Right atrium auricular region (tissue), 2 donors: ENCODE data around the gene PCAT6. TPM values are rescaled to one million over a fixed set of nuclear protein-coding genes. Genes with fewer than 3 reads are reported as not detected.
"Not testable (repeated sequence)": the region's sequence is repeated elsewhere in the genome, so short reads cannot be mapped to it uniquely, and the experiment has no call there.

ENCODE experiments used
- DNase-seq: peaks from one replicate; pipeline ENCODE4 v3.0.0-alpha.2; 2019; ENCODE audit warnings: low spot score
- H3K27ac ChIP-seq, 2 donors: fragments of 200-600 bp; sonication (generic); 1 replicate in 1 of 2; 2 replicates in 1 of 2; pipeline ENCODE4 v1.5.1; 2016 to 2019
- H3K27me3 ChIP-seq, 2 donors: fragments of 200-600 bp; sonication (generic); one replicate each; pipeline versions ENCODE4 v1.5.1 to v1.6.0; 2017 to 2019
- H3K36me3 ChIP-seq: fragments of 200-600 bp; sonication (generic); one replicate; pipeline ENCODE4 v1.5.1; 2016
- H3K4me1 ChIP-seq, 2 donors: fragments of 200-600 bp; sonication (generic); one replicate each; pipeline versions ENCODE4 v1.5.1 to v1.6.0; 2017 to 2019
- H3K4me3 ChIP-seq, 2 donors: fragments of 200-600 bp; sonication (generic); 1 replicate in 1 of 2; 2 replicates in 1 of 2; pipeline ENCODE4 v1.5.1; 2017 to 2019; ENCODE audit warnings: mild to moderate bottlenecking in 1 of 2, moderate library complexity in 1 of 2
- H3K9me3 ChIP-seq, 2 donors: fragments of 200-600 bp; sonication (generic); one replicate each; pipeline ENCODE4 v1.5.1; 2019
- total RNA-seq, 2 donors: library from RNA; depleted of rRNA; stranded (reverse); fragments of >200 nt; gene quantifications; one replicate each; pipeline ENCODE4 v1.1.0, GENCODE V29; 2016
- TF ChIP-seq, protein P1 (sequence below), 2 donors: fragments of 200-600 bp; sonication (generic); IDR thresholded peaks; one replicate each; pipeline ENCODE4 v1.5.1; 2019; ENCODE audit warnings: antibody characterized with exemption in 2 of 2

PCAT6 gene
- total RNA-seq, 2 donors from 2014 or later: not detected

DNA sequence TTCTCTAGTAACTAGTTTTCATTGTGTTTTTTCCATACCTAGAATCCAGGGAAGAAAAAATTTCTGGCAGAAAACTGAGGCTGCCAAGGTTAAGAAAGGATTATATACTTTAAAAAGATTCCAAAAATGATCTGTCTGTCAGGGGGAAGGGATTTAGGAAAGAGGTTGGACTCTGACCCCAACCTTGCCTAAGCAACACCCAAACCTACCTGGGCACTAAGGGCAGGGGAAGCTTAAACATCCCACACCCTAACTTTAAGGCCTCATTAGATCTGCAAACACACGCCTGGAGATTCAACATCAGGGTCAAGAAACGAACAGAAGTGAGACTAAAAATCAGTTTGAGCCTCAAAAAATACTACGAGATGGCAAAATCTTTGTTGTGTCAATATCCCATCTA, 22.0 kb upstream of the PCAT6 start:
- H3K9me3 ChIP-seq: no peaks in the 10 kb centered on the region
- H3K27me3 ChIP-seq: no peaks in the 10 kb centered on the region
- H3K4me3 ChIP-seq: no peak overlapping the region
- H3K36me3 ChIP-seq: no peaks in the 10 kb centered on the region
- H3K27ac ChIP-seq: no peak overlapping the region
- TF ChIP-seq, protein P1, sequence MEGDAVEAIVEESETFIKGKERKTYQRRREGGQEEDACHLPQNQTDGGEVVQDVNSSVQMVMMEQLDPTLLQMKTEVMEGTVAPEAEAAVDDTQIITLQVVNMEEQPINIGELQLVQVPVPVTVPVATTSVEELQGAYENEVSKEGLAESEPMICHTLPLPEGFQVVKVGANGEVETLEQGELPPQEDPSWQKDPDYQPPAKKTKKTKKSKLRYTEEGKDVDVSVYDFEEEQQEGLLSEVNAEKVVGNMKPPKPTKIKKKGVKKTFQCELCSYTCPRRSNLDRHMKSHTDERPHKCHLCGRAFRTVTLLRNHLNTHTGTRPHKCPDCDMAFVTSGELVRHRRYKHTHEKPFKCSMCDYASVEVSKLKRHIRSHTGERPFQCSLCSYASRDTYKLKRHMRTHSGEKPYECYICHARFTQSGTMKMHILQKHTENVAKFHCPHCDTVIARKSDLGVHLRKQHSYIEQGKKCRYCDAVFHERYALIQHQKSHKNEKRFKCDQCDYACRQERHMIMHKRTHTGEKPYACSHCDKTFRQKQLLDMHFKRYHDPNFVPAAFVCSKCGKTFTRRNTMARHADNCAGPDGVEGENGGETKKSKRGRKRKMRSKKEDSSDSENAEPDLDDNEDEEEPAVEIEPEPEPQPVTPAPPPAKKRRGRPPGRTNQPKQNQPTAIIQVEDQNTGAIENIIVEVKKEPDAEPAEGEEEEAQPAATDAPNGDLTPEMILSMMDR (IDR thresholded peaks at IDR 0.05): no peak
- DNase-seq: no peak
- peaks cover 0 to 18% of the 10 kb centered on the region in 2 donors for H3K4me1 ChIP-seq

DNA sequence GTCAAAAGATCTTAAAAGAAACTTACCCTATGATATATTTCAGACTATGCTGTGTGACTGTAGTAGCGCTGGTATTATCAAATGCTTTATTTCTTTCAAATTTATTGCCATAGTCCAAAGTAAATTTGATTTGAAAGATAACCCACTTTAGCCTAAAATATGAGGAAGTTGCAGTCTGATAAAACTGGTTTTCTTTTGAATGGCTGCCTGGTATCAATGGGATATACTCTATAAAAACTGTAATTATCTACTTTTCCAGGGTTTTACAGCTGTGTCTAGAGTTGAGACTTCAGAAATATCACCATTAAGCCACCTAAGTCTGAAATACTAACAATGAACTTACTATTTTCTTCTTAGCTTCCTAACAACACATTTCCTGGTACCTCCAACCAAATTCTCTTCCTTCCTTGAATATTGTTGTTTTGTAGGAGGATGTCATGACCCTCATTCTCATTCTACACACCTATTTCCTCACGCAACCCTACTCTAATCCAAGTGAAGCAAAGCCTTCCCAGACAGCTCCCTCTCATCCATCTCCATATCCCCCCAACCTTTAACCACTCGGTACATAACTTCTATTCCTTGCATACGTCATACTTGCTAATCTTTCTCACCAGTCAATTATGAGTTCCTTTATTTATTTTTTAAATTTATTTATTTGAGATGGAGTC, 19.5 kb upstream of the PCAT6 start:
- H3K36me3 ChIP-seq: no peaks in the 10 kb centered on the region
- peaks cover 0 to 22% of the 10 kb centered on the region in 2 donors for H3K4me1 ChIP-seq
- TF ChIP-seq, protein P1 (IDR thresholded peaks at IDR 0.05): no peak
- DNase-seq: no peak
- no peaks in the 10 kb centered on the region for H3K27me3 ChIP-seq
- no peak overlapping the region for H3K27ac ChIP-seq
- H3K9me3 ChIP-seq: no peaks in the 10 kb centered on the region
- no peak overlapping the region for H3K4me3 ChIP-seq

DNA sequence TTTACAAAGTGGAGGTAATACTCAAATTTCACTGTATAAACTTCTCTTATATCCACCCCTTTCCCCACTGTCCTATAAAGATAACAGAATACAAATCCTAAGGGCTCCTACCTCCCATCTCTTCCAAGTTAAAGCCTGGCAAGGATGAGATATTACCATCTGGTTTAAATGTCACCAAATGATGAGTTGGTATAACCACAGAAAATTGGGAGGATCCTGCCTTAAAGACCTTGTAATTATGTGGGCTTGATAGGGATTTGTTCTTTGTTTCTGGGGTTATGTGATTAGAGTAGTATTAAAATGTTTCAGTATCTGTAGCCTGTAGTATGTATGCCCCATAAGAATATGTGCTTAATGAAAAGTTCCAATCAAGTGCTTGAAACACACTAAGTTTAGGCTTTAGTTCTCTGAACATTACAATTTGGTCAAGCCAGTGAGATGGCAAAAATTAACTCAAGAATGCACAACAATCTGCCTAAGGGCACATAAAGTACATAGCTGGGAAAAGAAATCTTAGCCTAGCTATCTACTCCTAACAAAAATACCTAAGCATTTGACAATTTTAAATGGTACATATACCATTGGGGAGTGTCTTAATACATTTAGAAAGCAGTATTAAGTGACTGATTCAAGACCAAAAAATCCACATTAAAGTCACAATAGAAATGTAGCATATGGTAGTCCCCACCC, 16.6 kb upstream of the PCAT6 start:
- no peaks in the 10 kb centered on the region for H3K9me3 ChIP-seq
- no peaks in the 10 kb centered on the region for H3K27me3 ChIP-seq
- no peak for DNase-seq
- TF ChIP-seq, protein P1 (IDR thresholded peaks at IDR 0.05): no peak
- H3K4me1 ChIP-seq: peaks cover 0 to 26% of the 10 kb centered on the region in 2 donors
- H3K27ac ChIP-seq: no peak overlapping the region
- no peaks in the 10 kb centered on the region for H3K36me3 ChIP-seq
- H3K4me3 ChIP-seq: no peak overlapping the region

DNA sequence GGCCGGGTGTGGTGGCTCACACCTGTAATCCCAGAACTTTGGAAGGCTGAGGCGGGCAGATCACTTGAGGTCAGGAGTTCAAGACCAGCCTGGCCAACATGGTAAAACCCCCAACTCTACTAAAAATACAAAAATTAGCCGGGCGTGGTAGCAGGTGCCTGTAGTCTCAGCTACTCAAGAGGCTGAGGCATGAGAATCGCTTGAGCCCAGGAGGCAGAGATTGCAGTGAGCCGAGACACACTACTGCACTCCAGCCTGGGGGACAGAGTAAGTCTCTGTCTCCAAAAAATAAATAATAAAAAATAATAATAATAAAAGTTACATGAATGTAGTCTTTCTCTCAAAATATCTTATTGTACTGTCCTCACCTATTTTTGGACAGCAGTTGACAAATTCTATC, 15.8 kb upstream of the PCAT6 start:
- not testable (repeated sequence) for H3K27ac ChIP-seq, H3K9me3 ChIP-seq, H3K36me3 ChIP-seq, H3K4me3 ChIP-seq, H3K27me3 ChIP-seq, DNase-seq
- H3K4me1 ChIP-seq: peaks cover 0 to 26% of the 10 kb centered on the region in 2 donors

DNA sequence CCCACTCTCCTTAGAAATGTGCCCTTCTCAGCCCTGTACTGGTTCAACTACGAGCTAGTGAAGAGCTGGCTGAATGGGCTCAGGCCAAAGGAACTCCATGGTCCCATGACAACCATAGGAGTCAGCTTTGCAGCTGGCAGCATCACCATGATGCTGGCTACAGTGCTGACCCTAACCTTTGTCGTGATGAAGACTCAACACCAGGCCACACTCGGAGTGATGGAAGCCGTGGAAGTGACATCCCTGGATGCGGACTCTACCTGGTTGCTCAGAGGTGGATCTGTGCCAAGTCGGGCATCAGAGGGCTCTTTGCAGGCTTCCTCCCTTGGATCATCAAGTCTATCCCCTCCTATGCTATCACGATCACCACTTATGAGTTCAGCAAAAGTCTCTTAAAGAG, 14.1 kb upstream of the PCAT6 start:
- Histone ChIP-seq H3K36me3 (no peaks in the 10 kb centered on the region), H3K4me1 (peaks cover 0 to 15% of the 10 kb centered on the region in 2 donors), H3K27ac (no peak overlapping the region), H3K27me3 (no peaks in the 10 kb centered on the region), H3K9me3 (no peaks in the 10 kb centered on the region), H3K4me3 (no peak overlapping the region)
- TF ChIP-seq, protein P1 (IDR thresholded peaks at IDR 0.05): no peak
- DNase-seq: no peak

DNA sequence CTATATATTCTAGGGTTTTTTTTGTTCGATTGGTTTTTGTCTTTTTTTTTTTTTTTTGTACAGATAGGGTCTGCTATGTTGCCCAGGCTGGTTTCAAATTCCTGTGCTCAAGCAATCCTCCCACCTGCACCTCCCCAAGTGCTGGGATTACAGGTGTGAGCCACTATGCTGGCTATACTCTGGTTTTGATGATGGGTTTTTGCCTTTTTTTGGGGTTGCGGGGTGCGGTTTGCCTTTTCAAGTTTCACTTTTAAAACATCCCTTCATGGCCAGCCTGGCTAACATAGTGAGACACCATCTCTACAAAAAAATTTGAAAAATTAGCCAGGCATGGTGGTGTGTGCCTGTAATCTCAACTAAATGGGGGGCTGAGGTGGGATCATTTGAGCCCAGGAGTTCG, 12.5 kb upstream of the PCAT6 start:
- Histone ChIP-seq H3K27ac (no peak overlapping the region), H3K36me3 (no peaks in the 10 kb centered on the region), H3K27me3 (no peaks in the 10 kb centered on the region), H3K9me3 (no peaks in the 10 kb centered on the region), H3K4me1 (peaks cover 0 to 17% of the 10 kb centered on the region in 2 donors), H3K4me3 (no peak overlapping the region)
- TF ChIP-seq, protein P1 (IDR thresholded peaks at IDR 0.05): no peak
- DNase-seq: no peak
